ENCODE measurements around the gene CRB3. TPM values are rescaled to one million over a fixed set of nuclear protein-coding genes. Genes with fewer than 3 reads are reported as not detected.
A peak's percentile ranks its signal among the peaks of the same experiment; 100 is the strongest.

The CRB3 gene
- total and polyA plus RNA-seq, 4 donors: 19.2 to 38.7 (median 28.9) TPM

GRCh38 chr19:6476155-6476895 is 12.3 kb downstream of the CRB3 start:
- H3K4me3 ChIP-seq (ENCODE audit: low read depth in 1 of 3, low read length in 3 of 3): peak overlapping the region in 1 of 3 donors; percentile 30
- TF ChIP-seq HNF4G (IDR thresholded peaks at IDR 0.05): peak; percentile 62
- TF ChIP-seq FOXA1 (IDR thresholded peaks at IDR 0.05): no peak
- TF ChIP-seq SP1 (IDR thresholded peaks at IDR 0.05): peak; percentile 79
- TF ChIP-seq FOXA2 (IDR thresholded peaks at IDR 0.05): no peak
- peak; percentile 3 for TF ChIP-seq CTCF (IDR thresholded peaks at IDR 0.05; ENCODE audit: low read depth, low read length, missing input control)
- no peak for TF ChIP-seq RAD21 (IDR thresholded peaks at IDR 0.05)
- no peak for TF ChIP-seq GABPA (IDR thresholded peaks at IDR 0.05 in 1 of 2, conservative IDR thresholded peaks at IDR 0.05 in 1 of 2)
- TF ChIP-seq HNF4A (conservative IDR thresholded peaks at IDR 0.05): peak; percentile 77 to 89
- TF ChIP-seq ATF3 (IDR thresholded peaks at IDR 0.05): no peak
- TF ChIP-seq RXRA (IDR thresholded peaks at IDR 0.05): peak; percentile 41 to 62
- TF ChIP-seq REST (IDR thresholded peaks at IDR 0.05): peak; percentile 66
- TF ChIP-seq NR2F2 (IDR thresholded peaks at IDR 0.05): peak; percentile 20
- no peak overlapping the region for H3K9ac ChIP-seq (ENCODE audit: low read depth in 1 of 2, low read length in 2 of 2)
- H3K4me1 ChIP-seq (ENCODE audit: control insufficient read depth in 4 of 4, insufficient read depth in 4 of 4, low read length in 3 of 4): peaks cover 0 to 17% (median 3%) of the 10 kb centered on the region in 4 donors
- no peaks in the 10 kb centered on the region for H3K9me3 ChIP-seq (ENCODE audit: control insufficient read depth in 4 of 4, low read length in 3 of 4)
- no peaks in the 10 kb centered on the region for H3K27me3 ChIP-seq (ENCODE audit: control insufficient read depth in 4 of 4, insufficient read depth in 4 of 4, low read length in 3 of 4)
- H3K36me3 ChIP-seq (ENCODE audit: control insufficient read depth in 4 of 4, insufficient read depth in 3 of 4, low read depth in 1 of 4, low read length in 3 of 4): no peaks in the 10 kb centered on the region
- peak; percentile 86 for DNase-seq (ENCODE audit: low spot score)
- H3K27ac ChIP-seq (ENCODE audit: low read depth in 1 of 2, low read length in 2 of 2): peak overlapping the region in 1 of 2 donors; percentile 27
- WGBS: 15% methylated on average over 33 of the region's 33 CpGs

- H3K27ac ChIP-seq (ENCODE audit: low read depth in 1 of 2, low read length in 2 of 2): no peak overlapping the region
- no peaks in the 10 kb centered on the region for H3K27me3 ChIP-seq (ENCODE audit: control insufficient read depth in 4 of 4, insufficient read depth in 4 of 4, low read length in 3 of 4)
- H3K36me3 ChIP-seq (ENCODE audit: control insufficient read depth in 4 of 4, insufficient read depth in 3 of 4, low read depth in 1 of 4, low read length in 3 of 4): no peaks in the 10 kb centered on the region
- H3K9ac ChIP-seq (ENCODE audit: low read depth in 1 of 2, low read length in 2 of 2): no peak overlapping the region
- H3K4me1 ChIP-seq (ENCODE audit: control insufficient read depth in 4 of 4, insufficient read depth in 4 of 4, low read length in 3 of 4): peaks cover 0 to 17% (median 3%) of the 10 kb centered on the region in 4 donors
- peak overlapping the region in 1 of 3 donors; percentile 30 for H3K4me3 ChIP-seq (ENCODE audit: low read depth in 1 of 3, low read length in 3 of 3)
- DNase-seq (ENCODE audit: low spot score): no peak
- H3K9me3 ChIP-seq (ENCODE audit: control insufficient read depth in 4 of 4, low read length in 3 of 4): no peaks in the 10 kb centered on the region
- WGBS: 39% methylated on average over 29 of the region's 29 CpGs
- TF ChIP-seq ZBTB33 (IDR thresholded peaks at IDR 0.05): no peak
- no peak for TF ChIP-seq JUND (IDR thresholded peaks at IDR 0.05)
- no peak for TF ChIP-seq ATF3 (IDR thresholded peaks at IDR 0.05)
- no peak for TF ChIP-seq GABPA (IDR thresholded peaks at IDR 0.05 in 1 of 2, conservative IDR thresholded peaks at IDR 0.05 in 1 of 2)
- no peak for TF ChIP-seq CTCF (IDR thresholded peaks at IDR 0.05; ENCODE audit: low read depth, low read length, missing input control)
- no peak for TF ChIP-seq FOXA1 (IDR thresholded peaks at IDR 0.05)
- TF ChIP-seq RXRA (IDR thresholded peaks at IDR 0.05): no peak
- no peak for TF ChIP-seq TAF1 (conservative IDR thresholded peaks at IDR 0.05)
- TF ChIP-seq RAD21 (IDR thresholded peaks at IDR 0.05): no peak
- no peak for TF ChIP-seq NR2F2 (IDR thresholded peaks at IDR 0.05)
- TF ChIP-seq HNF4A (conservative IDR thresholded peaks at IDR 0.05): no peak
- TF ChIP-seq REST (IDR thresholded peaks at IDR 0.05): no peak
Measured at GRCh38 chr19:6476896-6477431, 12.9 kb downstream of the CRB3 start.

All from liver (tissue), 9 donors.